ENCODE data around the gene ANXA1. TPM values are rescaled to one million over a fixed set of nuclear protein-coding genes. Genes with fewer than 3 reads are reported as not detected.

The ANXA1 gene
- 438 and 444 TPM in 2 replicates for total RNA-seq (2014; rRNA removed)
- polyA plus RNA-seq (2012) = 279 TPM

DNA sequence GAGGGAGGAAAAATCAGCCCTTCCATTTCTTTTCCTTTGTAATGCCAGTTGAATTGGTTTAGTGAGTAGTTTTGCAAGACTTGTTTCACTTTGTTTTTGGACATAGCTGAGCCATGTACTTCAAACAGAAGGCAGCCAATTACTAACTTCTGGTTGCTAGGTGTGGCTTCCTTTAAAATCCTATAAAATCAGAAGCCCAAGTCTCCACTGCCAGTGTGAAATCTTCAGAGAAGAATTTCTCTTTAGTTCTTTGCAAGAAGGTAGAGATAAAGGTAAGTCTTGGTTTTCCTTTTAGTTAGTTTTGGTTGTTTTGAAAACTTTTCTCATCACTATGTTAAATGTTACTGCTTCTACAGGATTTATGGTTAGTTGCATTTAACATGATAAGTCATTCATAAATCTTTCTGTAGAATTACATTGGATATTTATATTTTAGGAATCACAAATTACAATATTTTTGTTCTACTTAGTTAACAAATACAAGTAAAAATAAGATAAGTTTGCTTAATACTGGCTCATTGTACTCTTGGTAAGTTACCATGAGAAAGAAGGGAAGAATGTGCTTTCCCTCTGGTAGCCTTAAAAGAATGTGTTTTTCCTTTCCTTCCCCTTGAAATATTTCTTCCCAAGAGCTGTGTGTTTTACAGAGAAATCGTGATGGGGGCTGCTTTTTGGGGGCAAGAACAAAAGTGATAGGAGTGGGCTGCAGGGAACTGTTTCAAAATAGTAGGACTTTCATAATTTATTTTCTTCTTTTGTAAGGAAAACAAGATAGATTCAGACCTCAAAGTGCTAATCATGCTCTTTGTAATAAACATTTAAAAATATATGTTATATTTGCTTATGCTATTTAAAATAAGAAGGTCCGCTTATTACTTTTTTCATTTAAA lies at the start of gene ANXA1:
Gene ANXA1 (plus strand): TSS at position 213 of the 890 bp plus-strand sequence. CDS start 6,671 bp downstream, outside the sequence.
- peak; percentile 88 for DNase-seq (ENCODE audit: low read depth)

DNA sequence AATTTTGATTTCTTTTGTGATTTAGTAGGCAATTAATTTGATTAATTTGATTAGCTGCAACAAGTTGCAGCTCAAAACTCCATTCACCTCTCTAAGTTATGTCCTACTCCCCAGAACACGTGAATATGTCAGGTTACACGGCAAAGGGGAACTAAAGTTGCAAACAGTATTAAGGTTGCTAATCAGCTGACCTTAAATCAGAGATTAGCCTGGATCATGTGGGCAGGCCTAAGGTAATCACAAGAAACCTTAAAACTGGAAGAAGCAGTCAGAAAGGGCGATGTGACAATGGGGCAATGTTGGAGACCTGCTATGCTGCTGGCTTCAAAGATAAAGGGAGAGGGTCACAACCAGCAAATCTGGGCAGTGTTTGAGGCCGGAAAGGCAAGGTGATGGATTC lies 47.3 kb upstream of the ANXA1 start:
- DNase-seq (ENCODE audit: low read depth) = no peak

DNA sequence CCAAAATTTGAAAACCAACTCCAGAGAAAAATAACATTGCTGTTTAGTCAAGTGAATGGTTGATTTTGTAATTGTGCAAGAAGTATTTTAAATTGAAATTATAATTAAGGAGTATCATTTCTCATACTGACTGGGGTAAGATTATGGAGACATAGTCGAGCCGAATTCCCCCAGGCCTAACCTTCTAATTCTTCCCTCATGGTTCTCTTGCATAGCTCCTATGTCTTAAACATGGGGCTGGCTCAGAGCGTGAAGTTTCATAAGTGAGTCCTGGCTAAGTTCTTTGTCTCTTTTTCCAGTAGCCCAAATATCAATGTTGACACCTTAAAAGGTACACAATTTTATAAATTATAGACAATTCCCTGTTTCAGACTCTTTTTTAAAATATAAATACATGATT lies 46.7 kb upstream of the ANXA1 start:
- no peak for DNase-seq (ENCODE audit: low read depth)

DNA sequence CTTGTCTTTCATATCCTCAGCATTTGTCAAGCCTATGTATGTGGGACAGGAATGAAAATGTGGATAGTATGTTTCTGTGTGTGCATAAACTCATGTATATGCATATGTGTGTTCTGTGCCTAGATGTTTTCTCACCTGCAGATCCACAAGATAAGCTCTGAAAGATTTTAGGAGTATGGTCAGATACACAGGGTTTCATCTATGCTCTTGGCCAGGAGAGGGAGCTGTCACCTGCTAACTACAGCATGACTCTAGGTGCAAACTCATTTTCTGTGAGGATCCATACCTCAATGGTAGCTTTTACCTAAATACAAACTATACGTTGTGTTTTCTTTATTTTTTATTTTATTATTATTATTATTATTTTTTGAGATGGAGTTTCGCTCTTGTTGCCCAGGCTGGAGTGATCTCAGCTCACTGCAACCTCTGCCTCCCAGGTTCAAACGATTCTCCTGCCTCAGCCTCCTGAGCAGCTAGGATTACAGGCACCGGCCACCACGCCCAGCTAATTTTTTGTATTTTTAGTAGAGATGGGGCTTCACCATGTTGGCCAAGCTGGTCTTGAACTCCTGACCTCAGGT lies 44.1 kb upstream of the ANXA1 start:
- peak; percentile 47 for DNase-seq (ENCODE audit: low read depth)

DNA sequence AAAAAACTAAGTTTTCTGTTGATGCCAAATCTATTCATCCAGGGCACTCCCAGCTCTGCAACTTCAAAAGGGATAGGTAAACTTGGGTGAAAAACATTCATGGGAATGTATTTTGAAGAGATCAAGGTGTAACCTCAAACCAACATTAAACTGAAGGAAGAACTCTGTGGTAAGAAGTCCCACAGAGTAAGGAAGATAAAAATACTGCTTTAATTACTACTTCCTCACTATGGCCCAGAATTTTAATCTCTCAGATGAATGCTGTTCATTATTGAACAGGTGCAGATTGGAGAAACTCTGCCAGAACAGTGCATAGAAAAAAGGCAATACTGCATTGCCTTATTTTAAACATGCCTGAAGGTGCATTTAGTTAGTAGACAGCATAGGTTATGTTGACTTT lies 37.6 kb upstream of the ANXA1 start:
- no peak for DNase-seq (ENCODE audit: low read depth)

GRCh38 chr9:73114958-73115357 lies 36.7 kb upstream of the ANXA1 start:
- DNase-seq (ENCODE audit: low read depth) = no peak

GRCh38 chr9:73116031-73116430 lies 35.6 kb upstream of the ANXA1 start:
- peak; percentile 73 for DNase-seq (ENCODE audit: low read depth)

GRCh38 chr9:73116880-73117279 lies 34.8 kb upstream of the ANXA1 start:
- DNase-seq (ENCODE audit: low read depth) = no peak

DNA sequence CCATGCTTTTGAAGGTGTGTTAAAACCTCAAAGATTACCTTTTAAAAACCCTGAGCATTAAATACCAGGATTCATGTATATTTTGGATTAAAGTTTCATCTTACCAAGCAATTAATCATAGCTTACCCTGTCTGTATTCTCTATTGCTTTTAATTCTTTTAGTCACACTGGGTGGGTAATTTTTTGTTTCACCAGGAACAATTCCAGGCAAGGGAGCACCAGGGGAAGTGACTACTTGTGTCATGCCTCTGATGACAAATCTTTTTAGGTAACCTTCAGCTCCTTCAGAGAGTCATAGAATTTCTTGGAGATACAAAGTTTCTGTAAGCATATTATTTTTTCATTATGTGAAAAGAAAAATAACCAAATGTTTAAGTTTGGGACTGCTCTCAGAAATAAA lies 33.4 kb upstream of the ANXA1 start:
- no peak for DNase-seq (ENCODE audit: low read depth)

DNA sequence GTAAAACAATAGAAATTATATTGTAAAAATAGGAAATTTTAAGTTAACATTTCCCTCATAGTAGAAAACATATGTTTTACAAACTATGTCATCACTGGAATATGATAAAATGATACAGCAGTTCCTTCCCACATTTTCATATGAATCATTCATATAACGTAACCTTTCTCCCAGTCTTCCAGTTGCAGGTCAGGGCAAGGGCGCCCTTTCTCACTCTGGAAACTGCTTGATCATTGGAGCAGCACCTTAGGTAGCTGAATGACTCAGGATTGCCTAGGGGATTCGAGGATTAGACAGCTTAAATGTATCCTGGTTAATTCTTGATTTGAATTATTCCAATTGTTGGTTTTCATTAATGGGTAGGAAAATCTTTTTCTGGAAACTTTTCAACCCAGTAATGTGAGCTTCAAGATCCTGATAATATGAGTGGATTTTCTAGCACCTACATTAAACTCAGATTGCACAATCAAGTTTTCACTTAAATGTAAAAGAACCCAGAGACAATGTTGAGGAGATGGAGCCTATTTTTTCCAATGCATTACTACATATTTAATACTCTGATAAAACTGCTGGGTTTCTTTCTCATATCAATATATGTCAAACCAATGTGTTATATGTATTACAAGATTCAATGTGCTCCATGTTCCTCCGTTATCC lies 32.6 kb upstream of the ANXA1 start:
- DNase-seq (ENCODE audit: low read depth) = peak; percentile 90

DNA sequence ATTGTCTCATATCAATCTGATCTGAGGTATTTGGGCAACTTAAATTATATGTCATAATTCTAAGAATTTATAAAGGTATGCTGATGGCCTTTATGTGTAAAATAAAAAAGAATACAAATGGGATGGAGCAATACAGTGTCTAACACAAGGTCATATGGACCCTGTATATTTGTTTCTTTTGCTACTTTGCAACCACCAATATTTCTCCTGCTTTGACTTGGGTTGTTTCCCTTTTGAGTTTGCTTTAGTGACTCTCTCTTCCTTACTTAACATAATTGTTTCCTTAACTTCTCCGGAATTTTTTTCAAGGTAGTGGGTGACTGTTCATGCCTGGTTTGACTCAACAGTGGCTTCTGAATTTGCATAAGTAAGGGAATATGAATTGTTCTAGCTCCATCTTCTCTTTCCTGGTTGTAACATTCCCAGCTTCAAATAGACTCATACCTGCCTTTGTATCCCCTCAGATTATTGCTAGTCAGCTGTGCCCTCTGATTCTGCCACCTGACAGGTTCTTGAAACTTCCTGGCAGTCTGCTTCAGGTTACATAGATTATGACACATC lies 30.2 kb upstream of the ANXA1 start:
- DNase-seq (ENCODE audit: low read depth) = no peak

- no peak for DNase-seq (ENCODE audit: low read depth)
These were observed 26.0 kb upstream of the ANXA1 start for GRCh38 chr9:73125651-73126050.

DNA sequence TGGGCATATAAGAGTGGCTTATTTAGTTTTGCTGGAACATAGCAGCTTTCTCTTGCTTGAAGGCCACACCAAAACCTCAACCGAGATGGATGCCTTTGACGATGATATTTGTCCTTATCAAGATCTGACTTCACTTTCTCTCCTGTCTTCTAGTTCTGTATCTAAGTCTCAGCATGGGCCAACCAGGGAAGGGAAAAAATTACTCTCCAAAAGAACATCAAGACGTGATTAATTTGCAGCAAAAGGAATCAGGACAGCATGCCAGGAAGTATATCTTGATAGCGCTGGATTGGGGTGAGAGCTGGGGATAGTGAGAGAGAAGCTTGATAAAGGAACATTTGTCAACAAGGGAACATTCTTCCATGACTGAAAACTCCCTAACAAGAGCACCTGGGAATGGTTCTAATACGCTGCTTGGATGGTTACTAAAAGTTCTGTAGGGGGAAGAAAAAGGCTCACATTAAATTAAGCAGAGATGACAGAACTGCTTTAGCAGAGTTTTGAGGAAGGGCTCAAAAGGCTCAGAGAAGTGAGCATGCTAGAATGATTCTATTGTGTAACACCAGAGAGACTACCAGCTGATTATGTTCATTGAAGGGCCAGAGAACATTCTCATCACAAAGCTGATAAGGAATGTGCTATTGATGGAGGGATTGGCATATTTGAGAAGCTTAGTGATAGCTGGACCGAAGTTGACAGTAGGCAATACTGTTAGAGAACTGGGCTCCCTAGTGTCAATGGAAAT lies 21.6 kb upstream of the ANXA1 start:
- no peak for DNase-seq (ENCODE audit: low read depth)

- DNase-seq (ENCODE audit: low read depth) = peak; percentile 26
These were observed 20.2 kb upstream of the ANXA1 start for GRCh38 chr9:73131461-73131860.

GRCh38 chr9:73132034-73132776 lies 19.5 kb upstream of the ANXA1 start:
- DNase-seq (ENCODE audit: low read depth) = peak; percentile 84

- DNase-seq (ENCODE audit: low read depth) = no peak
These were observed 18.5 kb upstream of the ANXA1 start for GRCh38 chr9:73133022-73133651.

GRCh38 chr9:73133921-73134407 lies 17.7 kb upstream of the ANXA1 start:
- DNase-seq (ENCODE audit: low read depth) = no peak

GRCh38 chr9:73135394-73135793 lies 16.3 kb upstream of the ANXA1 start:
- DNase-seq (ENCODE audit: low read depth) = no peak

DNA sequence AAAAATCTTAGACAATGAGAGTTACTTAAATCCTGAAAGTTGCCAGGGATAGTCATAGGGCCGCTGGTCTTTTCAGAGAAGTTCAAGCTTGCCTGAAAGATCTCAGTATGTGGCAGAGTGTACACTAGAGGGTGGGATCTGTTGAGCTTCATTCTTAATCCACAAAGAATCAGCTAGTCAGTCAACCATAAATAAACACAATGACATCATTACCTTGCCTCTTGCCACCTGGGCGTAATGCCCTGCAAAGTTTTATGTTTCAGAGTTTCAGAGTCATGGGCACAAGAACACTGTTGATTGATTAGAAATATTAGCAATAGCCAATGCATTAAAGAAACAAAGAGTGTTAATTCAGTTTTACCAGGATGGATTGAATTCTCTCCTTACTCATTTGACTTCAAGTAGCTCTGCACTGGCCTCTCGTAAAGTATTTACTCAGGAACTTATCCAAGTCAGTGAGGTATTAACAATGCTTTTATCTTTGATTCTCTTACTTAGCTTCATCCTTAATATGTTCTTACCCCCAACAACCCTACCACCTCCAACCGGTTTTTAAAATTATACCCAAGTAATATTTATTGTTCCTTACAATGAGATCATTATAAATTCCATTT lies 14.3 kb upstream of the ANXA1 start:
- DNase-seq (ENCODE audit: low read depth) = no peak

GRCh38 chr9:73137914-73138313 lies 13.8 kb upstream of the ANXA1 start:
- DNase-seq (ENCODE audit: low read depth) = no peak
